Amniotic stem cell (primary cell): ENCODE data around the gene PRTN3.

Experiments
- DNase-seq: peaks from one replicate; lab custom pipeline; 2025; lab: John Stamatoyannopoulos, UW

The PRTN3 gene

GRCh38 chr19:840519-841206 is at the start of gene PRTN3:
TSS of gene PRTN3 (plus strand) at chr19:840999. CDS start at chr19:841009, 10 bp downstream.
- DNase-seq: no peak

GRCh38 chr19:791007-791566 is 49.7 kb upstream of the PRTN3 start:
- no peak for DNase-seq

GRCh38 chr19:791567-792305 is 49.1 kb upstream of the PRTN3 start:
- DNase-seq: no peak

- DNase-seq: no peak
These were observed 48.4 kb upstream of the PRTN3 start for GRCh38 chr19:792306-792885.

GRCh38 chr19:793806-794205 is 47.0 kb upstream of the PRTN3 start:
- DNase-seq: no peak

- no peak for DNase-seq
These were observed 45.7 kb upstream of the PRTN3 start for GRCh38 chr19:795073-795611.

GRCh38 chr19:795691-796581 is 44.9 kb upstream of the PRTN3 start:
- no peak for DNase-seq

GRCh38 chr19:796692-797527 is 43.9 kb upstream of the PRTN3 start, which contains the start of gene PTBP1:
TSS of gene PTBP1 (plus strand) at chr19:797452. CDS start at chr19:797498, 46 bp downstream.
- peak; percentile 99 for DNase-seq

GRCh38 chr19:797528-798414 is 43.0 kb upstream of the PRTN3 start:
- DNase-seq: peak; percentile 81

GRCh38 chr19:798415-799075 is 42.3 kb upstream of the PRTN3 start:
- no peak for DNase-seq

- no peak for DNase-seq
These were observed 41.5 kb upstream of the PRTN3 start for GRCh38 chr19:799076-799881.

- DNase-seq: no peak
These were observed 40.3 kb upstream of the PRTN3 start for GRCh38 chr19:800360-801029.

GRCh38 chr19:801030-801860 is 39.6 kb upstream of the PRTN3 start:
- DNase-seq: no peak

GRCh38 chr19:801861-802497 is 38.8 kb upstream of the PRTN3 start:
- DNase-seq: no peak

GRCh38 chr19:802498-803098 is 38.2 kb upstream of the PRTN3 start:
- DNase-seq: no peak

- no peak for DNase-seq
These were observed 37.7 kb upstream of the PRTN3 start for GRCh38 chr19:803099-803561.
